Activated naive CD8-positive, alpha-beta T cell treated with anti-CD3 and anti-CD28 coated beads, Interleukin-2, amount 10 ng/mL, durations not matched to agents 7 days and 5 days (primary cell): ENCODE results near the gene EXOC4. TPM values are rescaled to one million over a fixed set of nuclear protein-coding genes. Genes with fewer than 3 reads are reported as not detected.

Experiments used
- ATAC-seq: fragments of 150-1000 bp; cut with Tn5 transposase; one replicate; pipeline ENCODE4 v1.10.0; 2021; ENCODE audit warnings: low read depth, moderate library complexity
- POLR2A ChIA-PET: fragments of 350-600 bp; sonication (Branson Sonifier 250); formaldehyde crosslinking; loops from one replicate; lab custom pipeline; 2021; ENCODE audit warnings: antibody characterized with exemption; lab: Charles Lee
- DNase-seq: peaks from one replicate; pipeline ENCODE4 v3.0.0; 2021
- H3K27ac Mint-ChIP-seq: one replicate; pipeline ENCODE4 v1.8.0; 2022; ENCODE audit warnings: mild to moderate bottlenecking, mixed read lengths
- H3K27me3 Mint-ChIP-seq: one replicate; pipeline ENCODE4 v1.8.0; 2022; ENCODE audit warnings: mild to moderate bottlenecking, moderate library complexity, mixed read lengths
- H3K36me3 Mint-ChIP-seq: one replicate; pipeline ENCODE4 v1.8.0; 2021; ENCODE audit warnings: mild to moderate bottlenecking, mixed read lengths
- H3K4me1 Mint-ChIP-seq: one replicate; pipeline ENCODE4 v1.8.0; 2021; ENCODE audit warnings: mixed read lengths
- H3K4me3 Mint-ChIP-seq: one replicate; pipeline ENCODE4 v1.8.0; 2022; ENCODE audit warnings: mild to moderate bottlenecking, moderate library complexity, mixed read lengths
- H3K9me3 Mint-ChIP-seq: one replicate; pipeline ENCODE4 v1.8.0; 2021; ENCODE audit warnings: mixed read lengths
- total RNA-seq, 2 experiments: library from RNA; stranded (reverse); gene quantifications; one replicate each; pipeline ENCODE4 v1.2.3, GENCODE V29; 2021

EXOC4 gene
- total RNA-seq, 2 experiments from 2014 or later, result 73.1 to 73.7 TPM

DNA sequence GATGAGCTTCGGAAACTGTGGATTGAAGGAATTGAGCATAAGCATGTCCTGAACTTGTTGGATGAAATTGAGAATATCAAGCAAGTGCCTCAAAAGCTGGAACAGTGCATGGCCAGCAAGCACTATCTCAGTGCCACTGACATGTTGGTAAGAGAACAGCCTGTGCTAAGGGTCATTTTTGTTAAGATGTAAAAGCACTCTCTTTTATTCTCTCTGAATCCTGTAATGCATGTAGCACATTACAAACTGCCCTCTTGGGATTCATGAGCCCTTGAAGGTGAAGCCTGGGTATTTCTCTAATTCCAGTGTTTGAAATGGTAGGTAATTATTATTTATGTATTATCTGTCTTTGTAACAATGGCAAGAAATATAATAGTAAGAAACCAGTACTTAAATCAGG is 36.1 kb downstream of the EXOC4 start:
- peaks cover 51% of the 10 kb centered on the region for H3K36me3 Mint-ChIP-seq
- no peaks in the 10 kb centered on the region for H3K27me3 Mint-ChIP-seq
- H3K27ac Mint-ChIP-seq, result no peak overlapping the region
- no peak for DNase-seq
- POLR2A ChIA-PET, result no interaction called here
- peaks cover 2% of the 10 kb centered on the region for H3K9me3 Mint-ChIP-seq
- no peaks in the 10 kb centered on the region for H3K4me1 Mint-ChIP-seq
- H3K4me3 Mint-ChIP-seq, result no peak overlapping the region
- no peak for ATAC-seq

DNA sequence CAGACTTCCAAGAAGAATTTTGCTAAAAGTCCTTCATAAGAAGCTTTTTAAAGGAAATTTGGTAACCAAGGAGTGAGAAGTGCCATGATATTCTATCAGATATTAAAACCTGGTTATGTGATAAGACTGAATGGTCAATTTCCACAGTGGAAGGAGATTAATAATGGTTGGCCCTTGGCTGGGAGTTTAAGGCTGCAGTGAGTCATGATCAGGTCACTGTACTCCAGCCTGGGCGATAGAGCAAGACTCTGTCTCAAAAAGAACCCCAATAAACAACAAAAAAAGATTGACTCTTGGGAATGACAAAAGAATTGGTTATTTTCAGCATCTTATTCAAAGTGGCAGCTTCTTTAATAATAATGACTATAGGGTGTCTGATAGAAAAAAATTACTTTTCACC is 37.2 kb downstream of the EXOC4 start:
- POLR2A ChIA-PET, result no interaction called here
- Mint-ChIP-seq H3K27ac (no peak overlapping the region), H3K27me3 (no peaks in the 10 kb centered on the region), H3K36me3 (peaks cover 51% of the 10 kb centered on the region), H3K4me1 (no peaks in the 10 kb centered on the region), H3K9me3 (peaks cover 2% of the 10 kb centered on the region), H3K4me3 (no peak overlapping the region)
- ATAC-seq (no peak), DNase-seq (no peak)

DNA sequence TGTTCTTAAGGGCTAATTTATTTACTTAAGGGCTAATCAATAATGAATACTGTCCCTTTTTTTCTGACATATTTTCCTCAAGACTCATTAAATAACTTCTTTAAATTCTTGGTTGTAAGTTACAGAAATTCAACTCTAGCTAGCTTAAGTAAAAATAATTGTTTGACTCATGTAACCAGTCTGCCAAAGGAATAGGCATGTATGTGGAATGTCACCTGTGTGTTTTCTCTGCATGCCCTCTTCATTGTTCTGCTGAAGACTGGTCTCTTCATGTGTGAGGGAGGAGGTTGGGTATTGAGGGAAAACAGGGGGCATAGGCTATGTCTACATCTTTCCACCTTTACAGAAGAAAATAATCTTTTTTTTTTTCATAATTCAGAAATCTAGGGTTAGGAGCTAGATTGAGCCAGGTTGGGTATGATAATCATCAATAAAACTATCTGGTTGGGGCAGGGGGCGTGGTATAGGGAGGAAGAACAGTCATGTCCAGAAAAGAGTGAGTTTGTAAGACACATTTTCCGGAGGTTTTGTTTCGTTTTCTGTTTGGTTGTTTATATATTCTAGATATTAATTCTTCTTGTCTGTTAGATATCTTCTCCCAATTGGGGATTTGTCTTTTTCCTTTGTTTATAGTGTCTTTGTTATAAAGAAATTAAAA is 37.9 kb downstream of the EXOC4 start:
- no peaks in the 10 kb centered on the region for H3K4me1 Mint-ChIP-seq
- H3K9me3 Mint-ChIP-seq, result peaks cover 2% of the 10 kb centered on the region
- no peak for ATAC-seq
- H3K27me3 Mint-ChIP-seq, result no peaks in the 10 kb centered on the region
- no peak overlapping the region for H3K4me3 Mint-ChIP-seq
- H3K27ac Mint-ChIP-seq, result no peak overlapping the region
- peaks cover 51% of the 10 kb centered on the region for H3K36me3 Mint-ChIP-seq
- DNase-seq, result no peak
- POLR2A ChIA-PET, result interaction anchor here (0.7 kb wide), 1 partner anchor 924 kb away, joined by 4 read pairs; no protein-coding TSS in a partner anchor

DNA sequence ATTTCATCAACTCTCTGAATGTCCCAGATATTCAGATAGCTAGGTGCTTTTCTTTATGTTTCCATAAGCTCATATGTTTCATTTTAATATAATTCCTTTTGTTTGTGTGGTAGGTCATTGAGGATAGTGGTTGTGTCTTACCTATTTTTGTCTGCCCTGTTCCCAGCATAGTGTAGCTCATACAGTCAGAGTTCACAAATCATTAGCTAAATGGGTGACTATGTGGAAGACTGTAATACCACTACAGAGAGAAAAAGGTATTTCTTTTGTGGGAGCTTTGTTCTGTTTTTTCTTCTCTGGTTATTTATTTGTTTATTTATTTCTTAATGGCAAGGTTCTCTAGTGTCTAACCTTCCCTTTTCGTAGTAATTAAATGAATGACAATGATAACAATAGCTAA is 39.8 kb downstream of the EXOC4 start:
- Mint-ChIP-seq H3K4me1 (no peaks in the 10 kb centered on the region), H3K27me3 (no peaks in the 10 kb centered on the region), H3K36me3 (peaks cover 47% of the 10 kb centered on the region), H3K4me3 (no peak overlapping the region), H3K9me3 (no peaks in the 10 kb centered on the region), H3K27ac (no peak overlapping the region)
- no peak for DNase-seq
- POLR2A ChIA-PET, result no interaction called here
- ATAC-seq, result no peak

DNA sequence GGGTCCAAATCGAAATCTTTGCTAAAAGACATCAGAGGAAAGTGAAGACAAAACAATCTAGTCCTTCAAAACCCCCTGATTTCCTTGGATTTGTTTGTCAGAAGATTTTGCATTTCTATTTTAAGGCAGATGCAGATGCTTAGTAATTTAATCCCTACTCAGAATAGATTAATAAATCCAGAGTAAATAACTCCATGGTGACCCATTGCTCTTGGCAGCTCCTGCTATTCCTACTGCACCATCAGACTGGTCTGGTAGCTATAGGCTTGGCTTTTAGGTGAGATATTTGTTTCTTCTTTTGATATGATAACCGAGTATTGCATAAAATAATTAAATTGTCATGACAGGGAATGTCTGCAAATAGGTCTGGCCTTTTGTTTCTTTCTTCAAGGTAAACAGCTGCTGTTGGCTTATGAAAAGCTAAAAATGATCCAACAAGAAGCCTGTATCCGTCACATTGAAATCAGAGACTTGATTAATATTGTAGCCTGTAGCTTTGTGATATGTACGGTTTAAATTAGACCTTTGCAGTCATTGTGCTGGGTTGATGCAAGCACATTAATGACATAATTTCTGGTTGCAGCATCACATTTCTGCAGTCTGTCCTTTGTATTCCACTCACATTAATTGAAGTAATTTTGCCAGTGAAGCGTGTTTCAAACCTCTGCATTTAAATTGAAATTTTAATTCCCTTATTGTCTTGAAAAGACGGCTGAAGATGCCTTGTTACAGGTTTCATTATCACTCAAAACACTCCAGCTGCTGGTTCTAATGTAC is 40.7 kb downstream of the EXOC4 start:
- Mint-ChIP-seq H3K9me3 (no peaks in the 10 kb centered on the region), H3K4me1 (no peaks in the 10 kb centered on the region), H3K4me3 (no peak overlapping the region), H3K27ac (no peak overlapping the region), H3K36me3 (peaks cover 43% of the 10 kb centered on the region), H3K27me3 (no peaks in the 10 kb centered on the region)
- ATAC-seq, result no peak
- DNase-seq, result no peak
- POLR2A ChIA-PET, result no interaction called here

DNA sequence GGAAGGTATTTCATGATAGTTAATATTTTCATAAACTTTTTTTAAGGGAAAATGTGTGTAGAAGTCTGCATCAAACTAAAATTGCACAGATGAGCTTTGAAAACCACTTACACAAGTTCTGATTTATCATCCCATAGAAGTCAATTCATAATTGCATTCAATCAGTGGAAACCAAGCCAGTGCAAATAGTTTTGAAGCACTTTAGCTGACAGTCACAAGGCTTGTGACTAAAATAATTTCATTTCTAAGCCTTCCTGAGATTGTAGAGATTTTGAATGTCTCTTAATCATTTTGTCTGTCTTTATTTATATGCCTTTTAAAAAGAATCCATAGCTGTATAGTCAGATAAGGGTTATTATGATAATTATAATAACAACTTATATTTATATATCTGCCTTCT is 41.4 kb downstream of the EXOC4 start:
- POLR2A ChIA-PET, result no interaction called here
- H3K36me3 Mint-ChIP-seq, result peaks cover 39% of the 10 kb centered on the region
- ATAC-seq (no peak), DNase-seq (no peak)
- H3K9me3 Mint-ChIP-seq, result no peaks in the 10 kb centered on the region
- no peak overlapping the region for H3K4me3 Mint-ChIP-seq
- no peaks in the 10 kb centered on the region for H3K4me1 Mint-ChIP-seq
- no peaks in the 10 kb centered on the region for H3K27me3 Mint-ChIP-seq
- no peak overlapping the region for H3K27ac Mint-ChIP-seq

DNA sequence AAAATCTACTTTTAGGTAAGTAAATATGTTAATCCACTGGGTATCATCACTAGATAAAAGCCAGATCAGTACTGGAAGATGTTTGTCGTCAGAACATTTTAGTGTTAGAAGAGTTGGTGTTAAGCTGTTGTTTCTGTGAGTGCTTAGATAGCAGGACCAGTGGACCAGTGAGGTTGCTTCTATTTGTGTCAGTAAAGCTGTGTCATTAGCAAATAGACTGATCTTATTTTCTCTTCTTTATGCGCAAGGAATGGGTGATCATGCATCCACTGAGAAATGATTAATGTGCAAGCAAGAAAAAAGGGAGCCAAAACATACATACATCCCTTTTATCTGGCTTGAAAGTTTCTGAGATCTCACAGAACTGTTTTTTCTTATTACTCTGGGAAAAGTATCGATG is 42.6 kb downstream of the EXOC4 start:
- H3K36me3 Mint-ChIP-seq, result peaks cover 30% of the 10 kb centered on the region
- POLR2A ChIA-PET, result no interaction called here
- H3K27me3 Mint-ChIP-seq, result no peaks in the 10 kb centered on the region
- H3K27ac Mint-ChIP-seq, result no peak overlapping the region
- ATAC-seq, result no peak
- H3K4me3 Mint-ChIP-seq, result no peak overlapping the region
- H3K4me1 Mint-ChIP-seq, result no peaks in the 10 kb centered on the region
- DNase-seq, result no peak
- no peaks in the 10 kb centered on the region for H3K9me3 Mint-ChIP-seq

DNA sequence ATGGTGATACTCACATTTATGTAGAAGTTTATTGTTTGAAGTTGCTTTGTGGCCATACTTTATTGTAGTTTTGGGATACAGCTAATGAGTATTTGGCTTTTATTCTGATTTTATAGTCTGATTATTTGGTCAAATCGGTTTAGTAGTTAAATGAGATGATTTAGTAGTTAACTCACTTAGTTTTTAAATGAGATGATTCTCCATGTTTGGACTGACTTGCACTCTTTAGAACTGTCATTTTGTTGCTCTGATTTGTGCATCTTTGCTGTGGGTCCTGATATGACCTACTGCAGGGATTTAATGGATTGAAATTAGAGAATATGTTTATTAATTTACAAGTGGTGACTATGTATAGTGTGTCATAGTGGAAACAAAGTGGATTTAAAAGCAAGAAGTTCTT is 44.2 kb downstream of the EXOC4 start:
- peaks cover 18% of the 10 kb centered on the region for H3K36me3 Mint-ChIP-seq
- POLR2A ChIA-PET, result no interaction called here
- H3K9me3 Mint-ChIP-seq, result no peaks in the 10 kb centered on the region
- no peaks in the 10 kb centered on the region for H3K27me3 Mint-ChIP-seq
- DNase-seq, result no peak
- no peak overlapping the region for H3K4me3 Mint-ChIP-seq
- no peak overlapping the region for H3K27ac Mint-ChIP-seq
- ATAC-seq, result no peak
- H3K4me1 Mint-ChIP-seq, result no peaks in the 10 kb centered on the region

DNA sequence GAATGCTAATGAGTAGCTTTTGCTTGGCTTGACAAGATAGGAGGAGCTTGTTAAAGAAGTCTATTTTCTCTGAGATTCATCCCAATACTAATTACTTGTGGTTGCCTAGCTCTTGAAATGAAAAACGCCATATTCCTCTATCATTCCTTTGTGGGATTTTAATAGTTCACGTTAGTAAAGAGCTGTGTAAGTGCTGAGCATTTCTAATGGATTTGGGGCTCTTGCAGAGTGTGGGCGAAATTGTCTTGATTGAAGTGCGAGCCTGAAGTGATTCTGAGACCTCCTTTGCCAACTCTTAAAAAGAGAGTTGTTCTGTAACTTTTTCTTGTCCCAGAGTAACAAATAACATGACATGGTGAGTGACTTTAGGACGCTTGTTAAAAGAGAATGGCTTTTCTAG is 45.2 kb downstream of the EXOC4 start:
- no peak overlapping the region for H3K4me3 Mint-ChIP-seq
- H3K27me3 Mint-ChIP-seq, result no peaks in the 10 kb centered on the region
- DNase-seq (no peak), ATAC-seq (no peak)
- H3K27ac Mint-ChIP-seq, result no peak overlapping the region
- H3K36me3 Mint-ChIP-seq, result peaks cover 12% of the 10 kb centered on the region
- H3K4me1 Mint-ChIP-seq, result no peaks in the 10 kb centered on the region
- POLR2A ChIA-PET, result no interaction called here
- no peaks in the 10 kb centered on the region for H3K9me3 Mint-ChIP-seq

DNA sequence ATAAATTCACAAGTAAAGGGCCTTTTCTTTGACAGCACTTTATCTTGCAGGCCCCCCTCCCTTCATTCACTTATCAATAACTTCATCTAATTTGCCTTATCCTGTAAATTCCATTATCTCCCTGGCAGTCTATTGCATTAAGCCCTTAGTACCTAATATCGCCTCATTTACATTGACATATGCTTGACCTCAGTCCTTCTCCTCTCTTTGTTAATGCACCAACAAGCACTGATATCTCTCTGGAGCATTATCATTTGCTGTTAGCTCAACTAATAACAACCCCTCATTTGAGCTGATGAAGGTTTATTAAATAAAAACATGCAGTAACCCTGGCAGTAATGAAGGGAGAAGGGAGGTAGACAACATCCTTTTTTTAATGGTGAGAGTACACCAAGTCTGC is 46.8 kb downstream of the EXOC4 start:
- no peaks in the 10 kb centered on the region for H3K9me3 Mint-ChIP-seq
- no peaks in the 10 kb centered on the region for H3K27me3 Mint-ChIP-seq
- DNase-seq, result no peak
- peaks cover 9% of the 10 kb centered on the region for H3K36me3 Mint-ChIP-seq
- ATAC-seq, result no peak
- H3K4me3 Mint-ChIP-seq, result no peak overlapping the region
- no peak overlapping the region for H3K27ac Mint-ChIP-seq
- POLR2A ChIA-PET, result no interaction called here
- no peaks in the 10 kb centered on the region for H3K4me1 Mint-ChIP-seq

DNA sequence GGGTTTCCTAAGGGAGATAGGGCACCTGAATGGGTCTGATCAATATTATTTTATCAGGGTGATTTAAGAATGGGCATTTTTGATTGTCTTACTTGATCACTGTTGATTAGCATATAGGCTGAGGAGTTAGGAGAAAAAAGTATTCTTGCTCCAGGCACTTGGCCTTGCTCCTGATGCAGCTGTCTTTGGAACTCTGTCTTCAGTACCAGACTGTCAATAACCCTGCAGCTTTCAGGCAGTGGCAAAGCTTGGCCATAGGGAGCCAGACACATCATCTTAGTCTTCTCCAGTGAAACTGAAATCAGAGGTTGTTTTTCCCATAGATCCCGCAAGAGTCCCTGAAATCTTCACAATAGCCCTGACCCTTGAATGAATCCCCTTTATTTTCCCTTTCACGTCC is 47.2 kb downstream of the EXOC4 start:
- Mint-ChIP-seq H3K9me3 (no peaks in the 10 kb centered on the region), H3K4me3 (no peak overlapping the region), H3K27me3 (no peaks in the 10 kb centered on the region), H3K36me3 (peaks cover 10% of the 10 kb centered on the region), H3K4me1 (no peaks in the 10 kb centered on the region), H3K27ac (no peak overlapping the region)
- POLR2A ChIA-PET, result no interaction called here
- DNase-seq (no peak), ATAC-seq (no peak)

DNA sequence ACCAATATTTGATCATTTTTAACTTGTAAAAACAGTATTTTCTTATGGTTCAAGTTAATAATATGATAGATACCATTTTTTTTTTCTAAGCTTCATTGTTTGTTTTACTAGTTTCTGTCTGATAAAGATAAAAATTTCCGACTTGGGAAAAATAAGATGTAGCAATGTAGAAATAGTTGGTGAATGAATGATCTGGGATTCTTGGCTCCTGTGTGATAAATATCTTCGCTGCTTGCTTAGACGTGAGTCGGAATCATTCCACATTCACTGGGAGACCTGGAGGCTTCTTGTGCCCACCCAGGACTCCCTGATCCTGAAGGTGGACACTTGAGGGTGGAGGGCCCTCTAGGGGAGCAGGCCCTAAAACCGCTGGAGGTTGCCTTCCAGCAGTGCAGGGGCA is 47.9 kb downstream of the EXOC4 start:
- Mint-ChIP-seq H3K4me1 (no peaks in the 10 kb centered on the region), H3K27me3 (no peaks in the 10 kb centered on the region), H3K4me3 (no peak overlapping the region), H3K9me3 (no peaks in the 10 kb centered on the region), H3K27ac (no peak overlapping the region), H3K36me3 (peaks cover 13% of the 10 kb centered on the region)
- POLR2A ChIA-PET, result no interaction called here
- no peak for DNase-seq
- no peak for ATAC-seq

DNA sequence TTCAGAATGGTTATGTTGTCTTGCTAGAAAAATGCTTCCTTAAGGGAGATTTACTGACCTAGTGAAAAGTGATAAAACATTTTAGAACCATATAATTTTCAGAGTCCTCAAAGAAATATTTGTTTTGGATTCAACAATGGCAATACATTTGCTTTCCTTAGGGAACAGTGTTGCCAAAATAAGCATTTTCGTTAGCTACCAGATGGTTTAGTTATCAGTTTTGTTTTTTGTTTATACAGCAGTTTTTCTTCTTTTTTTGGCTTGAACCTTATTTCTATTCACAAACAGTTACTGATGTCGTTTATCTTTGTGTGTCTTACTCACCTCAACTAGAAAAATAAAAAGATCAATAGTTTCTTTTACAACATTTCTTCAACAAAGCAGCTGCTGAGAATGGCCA is 48.6 kb downstream of the EXOC4 start:
- H3K36me3 Mint-ChIP-seq, result peaks cover 15% of the 10 kb centered on the region
- H3K9me3 Mint-ChIP-seq, result no peaks in the 10 kb centered on the region
- POLR2A ChIA-PET, result no interaction called here
- DNase-seq (no peak), ATAC-seq (no peak)
- H3K4me1 Mint-ChIP-seq, result no peaks in the 10 kb centered on the region
- no peaks in the 10 kb centered on the region for H3K27me3 Mint-ChIP-seq
- H3K27ac Mint-ChIP-seq, result no peak overlapping the region
- H3K4me3 Mint-ChIP-seq, result no peak overlapping the region

DNA sequence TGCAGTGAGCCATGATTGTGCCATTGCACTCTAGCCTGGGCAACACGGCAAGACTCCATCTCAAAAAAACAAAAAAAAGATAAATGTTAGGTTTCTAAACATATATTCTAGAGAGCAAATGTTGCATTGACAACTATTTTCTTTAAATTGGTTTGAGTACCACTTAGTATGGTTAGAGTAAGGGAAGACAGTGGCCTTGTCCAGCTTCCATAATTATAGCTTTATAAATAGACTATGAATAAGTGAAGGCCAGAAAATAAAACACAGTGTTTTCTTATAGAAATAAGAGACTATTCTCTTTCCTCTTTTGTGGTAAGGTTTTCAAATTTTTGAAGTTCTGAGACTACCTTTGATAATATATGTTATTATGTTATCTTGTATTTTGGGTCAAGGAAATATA is 50.5 kb downstream of the EXOC4 start:
- H3K9me3 Mint-ChIP-seq, result peaks cover 1% of the 10 kb centered on the region
- H3K4me1 Mint-ChIP-seq, result no peaks in the 10 kb centered on the region
- no peaks in the 10 kb centered on the region for H3K27me3 Mint-ChIP-seq
- POLR2A ChIA-PET, result no interaction called here
- DNase-seq (no peak), ATAC-seq (no peak)
- peaks cover 30% of the 10 kb centered on the region for H3K36me3 Mint-ChIP-seq
- no peak overlapping the region for H3K27ac Mint-ChIP-seq
- H3K4me3 Mint-ChIP-seq, result no peak overlapping the region
